GM23248 (cell line): ENCODE results near the gene CEL. TPM values are rescaled to one million over a fixed set of nuclear protein-coding genes. Genes with fewer than 3 reads are reported as not detected.

Experiments used
- DNase-seq: peaks from one replicate; pipeline ENCODE4 v3.0.0-alpha.2; 2015
- H2AFZ ChIP-seq: fragments of 200-600 bp; sonication (generic); 2 replicates; pipeline ENCODE4 v1.6.1; 2016; ENCODE audit warnings: antibody characterized with exemption
- H3F3A ChIP-seq: fragments of 200-600 bp; sonication (generic); 2 replicates; pipeline ENCODE4 v1.6.1; 2016; ENCODE audit warnings: mild to moderate bottlenecking, antibody characterized with exemption, mixed run types; ENCODE audit not compliant: insufficient read depth
- H3K27ac ChIP-seq: fragments of 200-600 bp; sonication (generic); 2 replicates; pipeline ENCODE4 v1.5.1; 2016; ENCODE audit warnings: mild to moderate bottlenecking
- H3K27me3 ChIP-seq: fragments of 200-600 bp; sonication (generic); replicated peaks from 2 replicates; pipeline ENCODE4 v1.6.1; 2016; ENCODE audit warnings: mild to moderate bottlenecking; ENCODE audit not compliant: insufficient read depth
- H3K36me3 ChIP-seq: fragments of 200-600 bp; sonication (generic); 2 replicates; pipeline ENCODE4 v1.6.1; 2016; ENCODE audit warnings: low read depth, mild to moderate bottlenecking
- H3K4me1 ChIP-seq: fragments of 200-600 bp; sonication (generic); 2 replicates; pipeline ENCODE4 v1.6.1; 2016; ENCODE audit warnings: mild to moderate bottlenecking; ENCODE audit not compliant: insufficient read depth
- H3K4me2 ChIP-seq: fragments of 200-600 bp; sonication (generic); one replicate; pipeline ENCODE4 v1.6.1; 2016; ENCODE audit warnings: mild to moderate bottlenecking; ENCODE audit not compliant: unreplicated experiment
- H3K4me3 ChIP-seq: fragments of 200-600 bp; sonication (generic); 2 replicates; pipeline ENCODE4 v1.5.1; 2016; ENCODE audit warnings: mild to moderate bottlenecking
- H3K79me2 ChIP-seq: fragments of 200-600 bp; sonication (generic); 2 replicates; pipeline ENCODE4 v1.6.1; 2016; ENCODE audit warnings: mild to moderate bottlenecking; ENCODE audit not compliant: insufficient read depth
- H3K9ac ChIP-seq: fragments of 200-600 bp; sonication (generic); 2 replicates; pipeline ENCODE4 v1.6.1; 2016; ENCODE audit warnings: mild to moderate bottlenecking
- H3K9me2 ChIP-seq: fragments of 200-600 bp; sonication (generic); 2 replicates; pipeline ENCODE4 v1.6.1; 2016; ENCODE audit warnings: mixed run types, mild to moderate bottlenecking, moderate library complexity; ENCODE audit not compliant: insufficient read depth
- H3K9me3 ChIP-seq: fragments of 200-600 bp; sonication (generic); one replicate; pipeline ENCODE4 v1.6.1; 2017; ENCODE audit warnings: low read depth
- H4K20me1 ChIP-seq: fragments of 200-600 bp; sonication (generic); 2 replicates; pipeline ENCODE4 v1.6.0; 2016; ENCODE audit not compliant: insufficient read depth
- EZH2 ChIP-seq: fragments of 200-600 bp; sonication (generic); IDR thresholded peaks from 2 replicates; pipeline ENCODE4 v1.6.1; 2018; ENCODE audit warnings: antibody characterized with exemption, mild to moderate bottlenecking; ENCODE audit not compliant: insufficient read depth, poor library complexity, severe bottlenecking
- EZH2phosphoT487 ChIP-seq: fragments of 200-600 bp; sonication (generic); IDR thresholded peaks from 2 replicates; pipeline ENCODE4 v1.6.1; 2018; ENCODE audit warnings: antibody characterized with exemption, moderate library complexity, mild to moderate bottlenecking, low read depth; ENCODE audit not compliant: insufficient read depth
- WGBS, 2 experiments: methylation state at CpG; one replicate each; pipeline ENCODE4 v1.1.6; 2015 to 2017; ENCODE audit warnings: low lambda C conversion rate in 2 of 2, low coverage in 1 of 2; ENCODE audit errors: missing lambda C conversion rate in 2 of 2; 5-methylcytosine and 5-hydroxymethylcytosine counted together
- in situ Hi-C: fragments of 300-500 bp; cut with MboI; formaldehyde crosslinking; loops from 2 replicates; pipeline ENCODE4 v1.15.0; 2020
- polyA plus RNA-seq: library from polyadenylated mRNA; unstranded; fragments of >200 nt; fragmentation: Nextera tagmentation; extraction: Ambion mirVana; gene quantifications from 2 replicates; pipeline ENCODE4 v1.2.1, GENCODE V29; 2016
- total RNA-seq: library from RNA; depleted of rRNA; stranded (reverse); fragments of >200 nt; shearing (Covaris generic); gene quantifications from 2 replicates; pipeline ENCODE4 v1.2.3, GENCODE V29; 2014

CEL gene
- total and polyA plus RNA-seq, 2 experiments from 2014 or later, result 0.22 TPM; not detected in 1

DNA sequence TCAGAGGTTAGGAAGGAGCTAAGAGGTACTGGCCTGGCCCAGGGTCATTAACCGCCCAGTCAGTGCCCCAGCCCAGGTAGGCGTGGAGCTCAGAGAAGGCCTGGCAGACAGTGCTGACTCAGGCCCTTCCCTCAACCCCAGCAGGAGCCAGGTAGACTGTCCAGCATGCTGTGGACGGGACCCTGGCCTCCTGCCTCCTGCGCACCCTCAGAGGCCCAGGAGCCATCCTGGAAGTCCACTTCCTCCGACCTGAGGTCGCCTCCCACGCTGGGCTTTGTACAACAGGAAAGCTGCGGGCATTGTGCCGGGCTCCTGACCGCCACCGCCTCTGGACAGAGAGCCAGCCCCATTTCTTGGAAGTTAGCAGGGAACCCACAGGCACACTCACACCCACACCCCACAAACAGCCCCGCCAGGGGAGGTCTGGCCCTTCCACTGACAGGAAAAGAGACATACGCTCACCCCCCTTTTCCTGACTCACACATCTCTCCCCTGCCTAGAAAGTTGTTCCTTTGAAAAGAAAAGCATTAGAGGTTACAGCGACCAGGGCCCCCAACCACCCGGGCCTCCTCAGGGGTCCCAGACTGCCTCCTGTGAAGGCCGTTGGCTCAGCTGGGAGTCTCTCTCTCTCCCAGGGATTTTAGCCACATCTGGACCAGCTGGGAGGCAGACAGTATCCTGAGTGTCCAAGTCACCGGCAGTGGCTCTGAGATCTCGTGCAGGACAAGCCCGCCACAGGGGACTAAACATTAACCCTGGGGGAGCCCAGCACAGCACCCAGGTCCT is 51.6 kb downstream of the CEL start:
- Histone ChIP-seq H3K79me2 (peaks cover 69% of the 10 kb centered on the region), H3K9me2 (no peaks in the 10 kb centered on the region), H4K20me1 (no peaks in the 10 kb centered on the region; the same call in 1 of the 2 replicates), H3K27me3 (no peaks in the 10 kb centered on the region), H3K4me2 (no peak overlapping the region), H3K9me3 (no peaks in the 10 kb centered on the region), H3F3A (no peaks in the 10 kb centered on the region), H2AFZ (no peak overlapping the region), H3K36me3 (no peaks in the 10 kb centered on the region; the same call in 1 of the 2 replicates), H3K27ac (no peak overlapping the region), H3K9ac (no peak overlapping the region), H3K4me3 (no peak overlapping the region), H3K4me1 (peaks cover 20% of the 10 kb centered on the region; the same call in 1 of the 2 replicates)
- in situ Hi-C loops, result no loop called here
- TF ChIP-seq EZH2 (no peak), EZH2phosphoT487 (no peak)
- DNase-seq, result peak; percentile 45
- WGBS, 2 experiments, result 76 to 79% methylated on average over 19 of the region's 19 CpGs

DNA sequence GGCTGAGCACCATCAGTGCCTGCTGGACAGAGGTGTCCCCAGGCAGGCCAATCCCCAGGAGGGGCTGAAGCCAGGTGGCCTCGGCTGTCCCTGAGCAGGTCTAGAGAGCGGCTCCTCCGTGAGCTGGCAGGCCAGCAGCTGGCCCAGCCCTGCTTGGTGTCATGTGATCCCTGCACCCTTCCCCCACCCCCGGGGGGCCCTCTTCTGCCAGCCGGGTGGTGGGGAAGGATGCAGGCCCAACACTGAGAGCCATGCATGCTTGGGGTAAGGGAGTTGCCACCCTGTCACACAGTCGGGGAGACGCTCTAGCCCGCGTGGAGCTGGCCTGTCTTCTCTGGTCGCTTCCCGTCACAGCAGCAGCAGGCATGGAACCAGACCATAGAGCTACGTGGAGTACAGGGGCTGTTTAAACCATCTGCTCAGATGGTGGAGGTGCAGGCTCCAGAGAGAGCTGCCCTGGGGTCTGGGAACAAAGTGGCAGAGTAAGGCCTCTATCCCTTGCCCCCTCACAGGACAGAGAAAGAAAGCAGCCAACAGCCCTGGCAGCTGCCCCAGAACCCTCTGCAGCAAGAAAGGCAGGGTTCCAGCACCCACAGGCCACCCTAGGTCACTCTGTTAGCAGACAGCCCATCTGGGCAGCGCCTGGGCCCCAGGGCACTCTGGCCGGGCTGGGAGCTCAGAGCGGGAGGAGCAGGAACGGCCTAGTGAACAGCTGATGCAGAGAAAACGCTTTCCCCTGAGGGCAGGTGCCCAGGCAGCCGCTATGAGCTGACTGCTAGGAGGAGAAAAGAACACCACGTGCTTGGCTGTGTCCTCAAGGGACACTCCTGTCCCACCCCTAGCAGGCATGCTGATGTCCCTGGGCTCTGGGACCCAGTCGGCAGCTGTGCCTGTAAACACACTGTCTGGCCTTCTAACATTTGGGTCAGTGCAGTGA is 52.4 kb downstream of the CEL start:
- Histone ChIP-seq H3F3A (no peaks in the 10 kb centered on the region), H3K27ac (no peak overlapping the region), H3K4me2 (peak overlapping the region; percentile 25), H4K20me1 (no peaks in the 10 kb centered on the region; the same call in 1 of the 2 replicates), H3K36me3 (no peaks in the 10 kb centered on the region; the same call in 1 of the 2 replicates), H3K4me1 (peaks cover 24% of the 10 kb centered on the region), H3K27me3 (no peaks in the 10 kb centered on the region), H2AFZ (no peak overlapping the region), H3K9me3 (no peaks in the 10 kb centered on the region), H3K9me2 (no peaks in the 10 kb centered on the region), H3K9ac (0 out of 2 replicates have a peak overlapping the region, but pooled peaks have one; percentile 13), H3K4me3 (no peak overlapping the region), H3K79me2 (peaks cover 77% of the 10 kb centered on the region)
- in situ Hi-C loops, result no loop called here
- DNase-seq, result peak; percentile 58
- TF ChIP-seq EZH2, result no peak
- no peak for TF ChIP-seq EZH2phosphoT487
- WGBS, 2 experiments, result 48 to 54% methylated on average over 20 of the region's 20 CpGs

- H3K27me3 ChIP-seq, result no peaks in the 10 kb centered on the region
- peak overlapping the region; percentile 44 for H3K27ac ChIP-seq
- H3K79me2 ChIP-seq, result peaks cover 79% of the 10 kb centered on the region
- H3K9me3 ChIP-seq, result no peaks in the 10 kb centered on the region
- WGBS, 2 experiments, result 71% methylated on average over 19 of the region's 19 CpGs
- no peak overlapping the region for H2AFZ ChIP-seq
- DNase-seq, result no peak
- H3K4me2 ChIP-seq, result peak overlapping the region; percentile 34
- H3K36me3 ChIP-seq, result no peaks in the 10 kb centered on the region
- no peaks in the 10 kb centered on the region for H3F3A ChIP-seq
- no peak for TF ChIP-seq EZH2phosphoT487
- TF ChIP-seq EZH2, result no peak
- no peaks in the 10 kb centered on the region; the same call in 1 of the 2 replicates for H4K20me1 ChIP-seq
- peaks cover 32% of the 10 kb centered on the region for H3K4me1 ChIP-seq
- H3K4me3 ChIP-seq, result no peak overlapping the region
- in situ Hi-C loops, result no loop called here
- H3K9me2 ChIP-seq, result no peaks in the 10 kb centered on the region
- peak overlapping the region; percentile 59 for H3K9ac ChIP-seq
Observed at GRCh38 chr9:133114886-133115603, 53.3 kb downstream of the CEL start.
